Right lobe of liver (tissue), 6 donors: ENCODE results near the gene RBM23. TPM values are rescaled to one million over a fixed set of nuclear protein-coding genes. Genes with fewer than 3 reads are reported as not detected.

ENCODE experiments used
- ATAC-seq, 4 donors: fragments of 200-7000 bp; cut with Tn5 transposase; one replicate each; pipeline ENCODE4 v1.9.1; 2020; ENCODE audit warnings: mild to moderate bottlenecking in 4 of 4, moderate library complexity in 4 of 4
- DNase-seq, 3 donors: peaks; one replicate each; pipeline ENCODE4 v3.0.0-alpha.2; 2020
- H3K27ac ChIP-seq, 3 donors: fragments of 200-600 bp; one replicate each; pipeline ENCODE4 v1.8.0; 2022
- H3K27me3 ChIP-seq, 2 donors: fragments of 200-600 bp; one replicate each; pipeline ENCODE4 v1.8.0; 2022
- H3K36me3 ChIP-seq, 4 donors: fragments of 200-600 bp; sonication (generic) in 1 of 4; one replicate each; pipeline versions ENCODE4 v1.5.1 to v1.8.0; 2017 to 2022; ENCODE audit warnings: control low read depth in 1 of 4
- H3K4me1 ChIP-seq, 4 donors: fragments of 200-600 bp; sonication (generic) in 1 of 4; one replicate each; pipeline versions ENCODE4 v1.5.1 to v1.8.0; 2017 to 2022; ENCODE audit warnings: control low read depth in 1 of 4
- H3K4me3 ChIP-seq, 3 donors: fragments of 200-600 bp; one replicate each; pipeline ENCODE4 v1.8.0; 2022
- H3K9me3 ChIP-seq, 4 donors: fragments of 200-600 bp; sonication (generic) in 1 of 4; one replicate each; pipeline versions ENCODE4 v1.5.1 to v1.8.0; 2017 to 2022; ENCODE audit warnings: control low read depth in 1 of 4
- POLR2A ChIP-seq: fragments of 450-650 bp; IDR thresholded peaks from one replicate; pipeline ENCODE4 v1.6.1; 2017; ENCODE audit warnings: antibody characterized with exemption, mild to moderate bottlenecking
- WGBS: methylation state at CpG from one replicate; pipeline ENCODE4 v1.1.6; 2018; ENCODE audit warnings: low coverage, low lambda C conversion rate; ENCODE audit not compliant: insufficient coverage; ENCODE audit errors: missing lambda C conversion rate; 5-methylcytosine and 5-hydroxymethylcytosine counted together
- intact Hi-C, 2 donors: fragments of 100-400 bp; cut with DNase I; formaldehyde crosslinking; loops; one replicate each; pipeline versions ENCODE4 v1.11.2 to v1.14.1; 2022
- small RNA-seq, 2 experiments: library from RNA; depleted of rRNA; stranded (forward); fragments of <200 nt; gene quantifications; one replicate each; pipeline ENCODE3, GENCODE V24; 2016
- total RNA-seq, 6 experiments: library from RNA; depleted of rRNA in 2 of 6; stranded (reverse); fragments of >200 nt in 2 of 6; fragmentation: NEBNext Ultra II Directional in 3 of 6; extraction: Animal tissue kit (Norgen Biotek cat#: 25700) in 3 of 6; gene quantifications; one replicate each; pipeline versions ENCODE4 v1.1.0 to v1.2.4, GENCODE V29; 2016 to 2023
- TF ChIP-seq, protein P1 (sequence below), 4 donors: fragments of 200-600 bp in 3 of 4; fragments of 450-650 bp in 1 of 4; IDR thresholded peaks; one replicate each; pipeline versions ENCODE4 v1.5.1 to v1.8.0; 2016 to 2022; ENCODE audit warnings: antibody characterized with exemption in 4 of 4, mild to moderate bottlenecking in 2 of 4
- donor health status: DM: no; HTN: yes; CAD: no.
- donor health status: DM: no; HTN: no; CAD: no.
- donor health status: DM: no; HTN: no; CAD: no.
- donor health status: DM: no; HTN: yes; CAD: no.
- donor health status: DM: no; HTN: yes; CAD: no.

The RBM23 gene
- total RNA-seq, 6 experiments from 2014 or later: 22.2 to 38.0 (median 34.0) TPM

GRCh38 chr14:22846811-22847307, 72.1 kb downstream of the RBM23 start:
- ATAC-seq: no peak
- 70% methylated on average over 6 of the region's 11 CpGs for WGBS
- H3K36me3 ChIP-seq: peaks cover 0 to 8% (median 1%) of the 10 kb centered on the region in 4 donors

GRCh38 chr14:22845821-22846625, 72.9 kb downstream of the RBM23 start:
- Histone ChIP-seq H3K9me3 (no peaks in the 10 kb centered on the region), H3K4me1 (no peaks in the 10 kb centered on the region), H3K27ac (no peak overlapping the region), H3K27me3 (no peaks in the 10 kb centered on the region), H3K36me3 (peaks cover 0 to 8% (median 1%) of the 10 kb centered on the region in 4 donors), H3K4me3 (no peak overlapping the region)
- ATAC-seq: no peak
- 80% methylated on average over 5 of the region's 26 CpGs for WGBS
- intact Hi-C loops: no loop called here
- TF ChIP-seq POLR2A: no peak
- TF ChIP-seq, protein P1, sequence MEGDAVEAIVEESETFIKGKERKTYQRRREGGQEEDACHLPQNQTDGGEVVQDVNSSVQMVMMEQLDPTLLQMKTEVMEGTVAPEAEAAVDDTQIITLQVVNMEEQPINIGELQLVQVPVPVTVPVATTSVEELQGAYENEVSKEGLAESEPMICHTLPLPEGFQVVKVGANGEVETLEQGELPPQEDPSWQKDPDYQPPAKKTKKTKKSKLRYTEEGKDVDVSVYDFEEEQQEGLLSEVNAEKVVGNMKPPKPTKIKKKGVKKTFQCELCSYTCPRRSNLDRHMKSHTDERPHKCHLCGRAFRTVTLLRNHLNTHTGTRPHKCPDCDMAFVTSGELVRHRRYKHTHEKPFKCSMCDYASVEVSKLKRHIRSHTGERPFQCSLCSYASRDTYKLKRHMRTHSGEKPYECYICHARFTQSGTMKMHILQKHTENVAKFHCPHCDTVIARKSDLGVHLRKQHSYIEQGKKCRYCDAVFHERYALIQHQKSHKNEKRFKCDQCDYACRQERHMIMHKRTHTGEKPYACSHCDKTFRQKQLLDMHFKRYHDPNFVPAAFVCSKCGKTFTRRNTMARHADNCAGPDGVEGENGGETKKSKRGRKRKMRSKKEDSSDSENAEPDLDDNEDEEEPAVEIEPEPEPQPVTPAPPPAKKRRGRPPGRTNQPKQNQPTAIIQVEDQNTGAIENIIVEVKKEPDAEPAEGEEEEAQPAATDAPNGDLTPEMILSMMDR (IDR thresholded peaks at IDR 0.05): no peak
- peak in 1 of 3 donors; percentile 53 for DNase-seq

More at GRCh38 chr14:22846811-22847307, 72.1 kb downstream of the RBM23 start:
- Histone ChIP-seq H3K4me3 (no peak overlapping the region), H3K27ac (no peak overlapping the region), H3K9me3 (no peaks in the 10 kb centered on the region), H3K27me3 (no peaks in the 10 kb centered on the region), H3K4me1 (no peaks in the 10 kb centered on the region)
- intact Hi-C loops: no loop called here
- peak in 1 of 3 donors; percentile 49 for DNase-seq
- no peak for TF ChIP-seq POLR2A
- TF ChIP-seq, protein P1 (IDR thresholded peaks at IDR 0.05): no peak

- ATAC-seq (no peak), DNase-seq (no peak)
- H3K4me3 ChIP-seq: no peak overlapping the region
- 82% methylated on average over 5 of the region's 9 CpGs for WGBS
- H3K36me3 ChIP-seq: peaks cover 0 to 8% (median 1%) of the 10 kb centered on the region in 4 donors
- H3K27ac ChIP-seq: no peak overlapping the region
- TF ChIP-seq POLR2A: no peak
- TF ChIP-seq, protein P1 (IDR thresholded peaks at IDR 0.05): no peak
- no peaks in the 10 kb centered on the region for H3K27me3 ChIP-seq
- intact Hi-C loops: no loop called here
- H3K4me1 ChIP-seq: no peaks in the 10 kb centered on the region
- no peaks in the 10 kb centered on the region for H3K9me3 ChIP-seq
Observed at GRCh38 chr14:22845103-22845394, 73.9 kb downstream of the RBM23 start.

- no peaks in the 10 kb centered on the region for H3K9me3 ChIP-seq
- ATAC-seq: no peak
- no peaks in the 10 kb centered on the region for H3K27me3 ChIP-seq
- H3K27ac ChIP-seq: no peak overlapping the region
- H3K4me1 ChIP-seq: no peaks in the 10 kb centered on the region
- peak in 1 of 3 donors; percentile 25 for DNase-seq
- intact Hi-C loops: no loop called here
- peaks cover 0 to 8% (median 1%) of the 10 kb centered on the region in 4 donors for H3K36me3 ChIP-seq
- no peak overlapping the region for H3K4me3 ChIP-seq
- 86% methylated on average over 7 of the region's 22 CpGs for WGBS
- TF ChIP-seq POLR2A: no peak
- TF ChIP-seq, protein P1 (IDR thresholded peaks at IDR 0.05): no peak
Observed at GRCh38 chr14:22844221-22845102, 74.5 kb downstream of the RBM23 start.

Small RNA genes within 50 kb of the gene (small RNA-seq; reads per million reads assigned to genes)
- gene RF00019: 0 reads per million in 2 experiments

Other genes with a start within 250 kb of the RBM23 start
- 10 to 100 TPM; 64.3 to 80.1 (median 72.3) TPM for gene OXA1L, start 152.5 kb downstream of the RBM23 start, total RNA-seq
- 10 to 100 TPM in 2 of 6 experiments, 1 to 10 TPM in 4; 6.2 to 11.4 (median 7.3) TPM for gene SLC7A7, start 103.7 kb downstream of the RBM23 start, total RNA-seq
- 10 to 100 TPM; 42.0 to 96.6 (median 47.6) TPM for gene MRPL52, start 89.3 kb downstream of the RBM23 start, total RNA-seq
- 10 to 100 TPM in 4 of 6 experiments, 1 to 10 TPM in 2; 8.7 to 26.0 (median 12.8) TPM for gene MMP14, start 82.6 kb downstream of the RBM23 start, total RNA-seq
- gene LRP10, start 47.4 kb downstream of the RBM23 start, total RNA-seq: 10 to 100 TPM; 31.0 to 54.5 (median 44.6) TPM
- under 1 TPM in 2 of 6 experiments, not detected in 4; 0.10 to 0.12 TPM for gene REM2, start 35.9 kb downstream of the RBM23 start, total RNA-seq
- gene PRMT5, start 10.2 kb upstream of the RBM23 start, total RNA-seq: 10 to 100 TPM; 22.5 to 32.1 (median 25.7) TPM
- gene HAUS4, start 37.9 kb upstream of the RBM23 start, total RNA-seq: 10 to 100 TPM in 4 of 6 experiments, 1 to 10 TPM in 2; 6.8 to 17.9 (median 12.4) TPM
- gene AJUBA, start 63.4 kb upstream of the RBM23 start, total RNA-seq: 10 to 100 TPM in 5 of 6 experiments, 1 to 10 TPM in 1; 7.8 to 64.6 (median 54.2) TPM
- 1 to 10 TPM; 1.7 to 4.0 (median 3.2) TPM for gene C14orf93, start 91.0 kb upstream of the RBM23 start, total RNA-seq
- gene PSMB5, start 115.8 kb upstream of the RBM23 start, total RNA-seq: 10 to 100 TPM; 51.2 to 93.5 (median 59.1) TPM
- not detected for gene PSMB11, start 123.1 kb upstream of the RBM23 start, total RNA-seq
- gene CDH24, start 138.4 kb upstream of the RBM23 start, total RNA-seq: under 1 TPM; 0.26 to 0.74 (median 0.54) TPM
- 10 to 100 TPM; 40.5 to 66.1 (median 52.9) TPM for gene ACIN1, start 176.0 kb upstream of the RBM23 start, total RNA-seq
- 10 to 100 TPM; 10.7 to 22.6 (median 14.1) TPM for gene C14orf119, start 176.4 kb upstream of the RBM23 start, total RNA-seq
- gene CIROP, start 185.8 kb upstream of the RBM23 start, total RNA-seq: not detected
- under 1 TPM in 2 of 6 experiments, not detected in 4; 0.13 to 0.18 TPM for gene CEBPE, start 200.1 kb upstream of the RBM23 start, total RNA-seq